A549 (cell line): ENCODE data around the gene CAMK4. TPM values are rescaled to one million over a fixed set of nuclear protein-coding genes. Genes with fewer than 3 reads are reported as not detected.

Experiments used
- ATAC-seq, 2 experiments: fragments of 200-7000 bp in 1 of 2; fragments of >200 bp in 1 of 2; cut with Nextera tagmentation in 1 of 2; cut with Tn5 transposase in 1 of 2; 3 replicates each; pipeline versions ENCODE4 v1.8.0 to v1.9.1; 2018 to 2020; ENCODE audit warnings: mild to moderate bottlenecking in 1 of 2, moderate library complexity in 1 of 2
- CTCF ChIA-PET: fragments of 300-600 bp; sonication (Branson Sonifier 250); formaldehyde crosslinking; extraction: SDS; loops from one replicate; lab custom pipeline; 2021; ENCODE audit warnings: antibody characterized with exemption, inconsistent platforms; lab: Yijun Ruan, JAX
- POLR2A ChIA-PET: fragments of 350-600 bp; formaldehyde crosslinking; extraction: SDS; loops from one replicate; lab custom pipeline; 2021; ENCODE audit warnings: antibody characterized with exemption, inconsistent platforms; lab: Yijun Ruan, JAX
- DNase-seq, 2 experiments: peaks; one replicate each; pipeline versions ENCODE4 v3.0.0 to v3.0.0-alpha.2; 2011 to 2016; ENCODE audit warnings: low read depth in 1 of 2, low spot score in 1 of 2
- FAIRE-seq: peaks from 2 replicates; lab custom pipeline; 2011; peaks lifted over from hg19 to GRCh38; lab: Jason Lieb, UNC
- H3K27ac ChIP-seq, 2 experiments: fragments of >200 bp; sonication (Bioruptor Twin); formaldehyde crosslinking; 3 replicates each; pipeline ENCODE4 v1.5.1; 2016 to 2017
- H3K4me1 ChIP-seq: fragments of >200 bp; sonication (Bioruptor Twin); formaldehyde crosslinking; 3 replicates; pipeline ENCODE4 v1.6.1; 2016
- H3K4me2 ChIP-seq: fragments of >200 bp; sonication (Bioruptor Twin); formaldehyde crosslinking; 3 replicates; pipeline ENCODE4 v1.6.1; 2016
- H3K4me3 ChIP-seq: fragments of >200 bp; sonication (Bioruptor Twin); formaldehyde crosslinking; 3 replicates; pipeline ENCODE4 v1.5.1; 2016
- H3K9me3 ChIP-seq: fragments of >200 bp; sonication (Bioruptor Twin); formaldehyde crosslinking; 3 replicates; pipeline ENCODE4 v1.6.1; 2016
- CEBPB ChIP-seq, 2 experiments: fragments of >200 bp in 1 of 2; sonication (Bioruptor Twin) in 1 of 2; formaldehyde crosslinking in 1 of 2; IDR thresholded peaks; 2 replicates each; pipeline ENCODE4 v1.6.1; 2012 to 2016
- CHD4 ChIP-seq: fragments of 200-600 bp; sonication (generic); IDR thresholded peaks from 2 replicates; pipeline ENCODE4 v1.6.1; 2016; ENCODE audit warnings: antibody characterized with exemption, mild to moderate bottlenecking, borderline replicate concordance
- E2F6 ChIP-seq: IDR thresholded peaks from 2 replicates; pipeline ENCODE4 v1.6.1; 2012; ENCODE audit warnings: low read depth, borderline replicate concordance
- EHMT2 ChIP-seq: fragments of 200-600 bp; sonication (generic); IDR thresholded peaks from 2 replicates; pipeline ENCODE4 v1.6.1; 2016; ENCODE audit warnings: antibody characterized with exemption, low read depth, mild to moderate bottlenecking, moderate library complexity
- EP300 ChIP-seq, 2 experiments: fragments of >200 bp; sonication (Bioruptor Twin); formaldehyde crosslinking; IDR thresholded peaks; 2 replicates in 1 of 2; 3 replicates in 1 of 2; pipeline ENCODE4 v1.6.1; 2016 to 2017
- FOSB ChIP-seq: fragments of 250-450 bp; sonication (Bioruptor Pico); IDR thresholded peaks from 2 replicates; pipeline ENCODE4 v1.5.0; 2020; ENCODE audit warnings: mild to moderate bottlenecking, moderate library complexity
- FOSL2 ChIP-seq, 2 experiments: fragments of 450-650 bp in 1 of 2; fragments of >200 bp in 1 of 2; sonication (Bioruptor Twin) in 1 of 2; formaldehyde crosslinking; IDR thresholded peaks; 2 replicates each; pipeline versions ENCODE4 v1.5.0 to v1.6.1; 2016 to 2020; ENCODE audit warnings: mild to moderate bottlenecking in 1 of 2, moderate library complexity in 1 of 2
- HES2 ChIP-seq: fragments of >200 bp; sonication (Bioruptor Twin); formaldehyde crosslinking; IDR thresholded peaks from 2 replicates; pipeline ENCODE4 v1.6.1; 2016
- HMGXB4 ChIP-seq: fragments of 250-450 bp; sonication (Bioruptor Pico); IDR thresholded peaks from 2 replicates; pipeline ENCODE4 v1.5.0; 2021; ENCODE audit warnings: mild to moderate bottlenecking, moderate library complexity, borderline replicate concordance
- HOXB5 ChIP-seq: fragments of 250-450 bp; sonication (Bioruptor Pico); IDR thresholded peaks from 2 replicates; pipeline ENCODE4 v1.5.0; 2020; ENCODE audit warnings: mild to moderate bottlenecking, moderate library complexity
- JUN ChIP-seq, 2 experiments: fragments of >200 bp; sonication (Bioruptor Twin); formaldehyde crosslinking; IDR thresholded peaks; 2 replicates in 1 of 2; 3 replicates in 1 of 2; pipeline ENCODE4 v1.6.1; 2016 to 2017
- JUNB ChIP-seq: fragments of >200 bp; sonication (Bioruptor Twin); formaldehyde crosslinking; IDR thresholded peaks from 2 replicates; pipeline ENCODE4 v1.6.1; 2016
- KDM1A ChIP-seq: fragments of 200-600 bp; sonication (generic); IDR thresholded peaks from 2 replicates; pipeline ENCODE4 v1.6.1; 2016; ENCODE audit warnings: low read depth, mild to moderate bottlenecking
- KDM5A ChIP-seq: fragments of 200-600 bp; sonication (generic); IDR thresholded peaks from 2 replicates; pipeline ENCODE4 v1.6.1; 2016; ENCODE audit warnings: antibody characterized with exemption, mild to moderate bottlenecking
- MAX ChIP-seq: IDR thresholded peaks from 2 replicates; pipeline ENCODE4 v1.6.1; 2012
- MAZ ChIP-seq: fragments of 150-350 bp; IDR thresholded peaks from 2 replicates; pipeline ENCODE4 v1.6.1; 2014; ENCODE audit warnings: antibody characterized with exemption, low read depth, low read length, borderline replicate concordance
- NPAS2 ChIP-seq: fragments of 250-450 bp; sonication (Bioruptor Pico); IDR thresholded peaks from 2 replicates; pipeline ENCODE4 v1.8.0; 2022; ENCODE audit warnings: mild to moderate bottlenecking, moderate library complexity, borderline replicate concordance
- PBX3 ChIP-seq: IDR thresholded peaks from 2 replicates; pipeline ENCODE4 v1.6.1; 2012
- POLR2A ChIP-seq: IDR thresholded peaks from 2 replicates; pipeline ENCODE4 v1.6.1; 2012; ENCODE audit warnings: mild to moderate bottlenecking, low read length
- RAD21 ChIP-seq, 2 experiments: fragments of >200 bp in 1 of 2; sonication (Bioruptor Twin) in 1 of 2; formaldehyde crosslinking in 1 of 2; IDR thresholded peaks in 1 of 2; conservative IDR thresholded peaks in 1 of 2; 2 replicates in 1 of 2; 3 replicates in 1 of 2; pipeline ENCODE4 v1.6.1; 2012 to 2018; ENCODE audit warnings: inconsistent platforms in 1 of 2
- RCOR1 ChIP-seq: fragments of 150-350 bp; IDR thresholded peaks from 2 replicates; pipeline ENCODE4 v1.6.1; 2014; ENCODE audit warnings: antibody characterized with exemption, low read length, low read depth
- REST ChIP-seq: fragments of 200-600 bp; sonication (generic); IDR thresholded peaks from 2 replicates; pipeline ENCODE4 v1.6.1; 2016; ENCODE audit warnings: antibody characterized with exemption, mild to moderate bottlenecking, moderate library complexity
- RFX5 ChIP-seq: fragments of 450-650 bp; IDR thresholded peaks from 2 replicates; pipeline ENCODE4 v1.7.1; 2014; ENCODE audit warnings: antibody characterized with exemption, mild to moderate bottlenecking, moderate library complexity
- RNF2 ChIP-seq: fragments of 200-600 bp; sonication (generic); IDR thresholded peaks from 2 replicates; pipeline ENCODE4 v1.6.1; 2016; ENCODE audit warnings: low read depth, mild to moderate bottlenecking, antibody characterized with exemption, moderate library complexity, borderline replicate concordance
- SMC3 ChIP-seq: fragments of >200 bp; sonication (Bioruptor Twin); formaldehyde crosslinking; IDR thresholded peaks from 3 replicates; pipeline ENCODE4 v1.6.1; 2018; ENCODE audit warnings: inconsistent platforms
- ZNF302 ChIP-seq: fragments of 250-450 bp; sonication (Bioruptor Pico); IDR thresholded peaks from 2 replicates; pipeline ENCODE4 v1.9.0; 2021; ENCODE audit warnings: inconsistent platforms, mild to moderate bottlenecking, moderate library complexity
- ZSCAN20 ChIP-seq: fragments of 250-450 bp; sonication (Bioruptor Pico); IDR thresholded peaks from 2 replicates; pipeline ENCODE4 v1.8.0; 2022; ENCODE audit warnings: mild to moderate bottlenecking, moderate library complexity
- WGBS: methylation state at CpG from one replicate; pipeline ENCODE4 v1.1.6; 2017; ENCODE audit errors: missing lambda C conversion rate; 5-methylcytosine and 5-hydroxymethylcytosine counted together
- polyA plus RNA-seq, 4 experiments: library from polyadenylated mRNA; depleted of rRNA in 3 of 4; stranded (reverse); fragments of >200 nt; fragmentation: RNase III in 1 of 4; extraction: RNeasy Plus Mini Kit Qiagen cat#74134 plus additional on column Dnase treatment in 1 of 4; gene quantifications; 2 replicates in 3 of 4; 3 replicates in 1 of 4; pipeline ENCODE4 v1.2.3, GENCODE V29; 2011 to 2017

CAMK4 gene
- polyA plus RNA-seq, 2 of the 4 experiments (the other 2 are of a cell fraction), result not detected

- H3K4me3 ChIP-seq, result no peak overlapping the region
- H3K27ac ChIP-seq, result no peak overlapping the region
- POLR2A ChIA-PET, result no interaction called here
- TF ChIP-seq ZSCAN20 (CRISPR knock-in tag) (no peak), RCOR1 (no peak), JUNB (no peak), CEBPB (IDR thresholded peaks at IDR 0.05) (no peak), POLR2A (no peak)
- TF ChIP-seq, all 56 proteins: peak for 0
- Histone ChIP-seq H3K4me2 (no peak overlapping the region), H3K9me3 (no peaks in the 10 kb centered on the region), H3K4me1 (no peaks in the 10 kb centered on the region)
- CTCF ChIA-PET, result no interaction called here
- ATAC-seq, result no peak
- no peak for DNase-seq
- FAIRE-seq, result no peak
- WGBS, result 33% methylated on average over 3 of the region's 3 CpGs
These were observed 170.4 kb downstream of the CAMK4 start for GRCh38 chr5:111394586-111394985.

GRCh38 chr5:111398013-111398412 lies 173.8 kb downstream of the CAMK4 start:
- POLR2A ChIA-PET, result no interaction called here
- no peak for FAIRE-seq
- no peak for DNase-seq
- no peaks in the 10 kb centered on the region for H3K9me3 ChIP-seq
- H3K4me2 ChIP-seq, result no peak overlapping the region
- CTCF ChIA-PET, result no interaction called here
- TF ChIP-seq RNF2 (no peak), RAD21 (conservative IDR thresholded peaks at IDR 0.05 in 1 of 2, IDR thresholded peaks at IDR 0.05 in 1 of 2) (no peak), REST (no peak), KDM5A (no peak), JUN (IDR thresholded peaks at IDR 0.05) (no peak)
- no peak for ATAC-seq
- H3K4me3 ChIP-seq, result no peak overlapping the region
- no peaks in the 10 kb centered on the region for H3K4me1 ChIP-seq
- 8% methylated on average over 2 of the region's 2 CpGs for WGBS
- no peak overlapping the region for H3K27ac ChIP-seq

GRCh38 chr5:111399113-111399512 lies 174.9 kb downstream of the CAMK4 start:
- DNase-seq (no peak), ATAC-seq (no peak), FAIRE-seq (no peak)
- no peak overlapping the region for H3K4me3 ChIP-seq
- no peak overlapping the region for H3K27ac ChIP-seq
- CTCF ChIA-PET, result interaction anchor here (1.2 kb wide), 1 partner anchor 133 kb away, joined by 4 read pairs; no protein-coding TSS in a partner anchor
- POLR2A ChIA-PET, result no interaction called here
- H3K9me3 ChIP-seq, result no peaks in the 10 kb centered on the region
- TF ChIP-seq E2F6 (no peak), HOXB5 (CRISPR knock-in tag) (no peak), JUNB (no peak), MAZ (no peak), HMGXB4 (no peak), FOSL2 (IDR thresholded peaks at IDR 0.05) (no peak), FOSL2 (CRISPR knock-in tag; IDR thresholded peaks at IDR 0.05) (no peak), RFX5 (no peak), SMC3 (no peak), KDM1A (no peak), HES2 (no peak), MAX (no peak), ZNF302 (CRISPR knock-in tag) (no peak), NPAS2 (CRISPR knock-in tag) (no peak), EHMT2 (no peak), RAD21 (conservative IDR thresholded peaks at IDR 0.05 in 1 of 2, IDR thresholded peaks at IDR 0.05 in 1 of 2) (no peak), FOSB (CRISPR knock-in tag) (no peak), PBX3 (no peak), CHD4 (no peak), EP300 (IDR thresholded peaks at IDR 0.05) (no peak)
- 2% methylated on average over 2 of the region's 2 CpGs for WGBS
- no peaks in the 10 kb centered on the region for H3K4me1 ChIP-seq
- no peak overlapping the region for H3K4me2 ChIP-seq
